DLD1 (cell line): ENCODE results near the gene MAPK12.
"Not testable (repeated sequence)": the region's sequence is repeated elsewhere in the genome, so short reads cannot be mapped to it uniquely, and the experiment has no call there.

Source experiments
- in situ Hi-C: cut with HindIII; loops from 2 replicates; pipeline ENCODE4 v1.10.0; 2017; ENCODE audit warnings: low sequenced_read_pairs

MAPK12 gene

DNA sequence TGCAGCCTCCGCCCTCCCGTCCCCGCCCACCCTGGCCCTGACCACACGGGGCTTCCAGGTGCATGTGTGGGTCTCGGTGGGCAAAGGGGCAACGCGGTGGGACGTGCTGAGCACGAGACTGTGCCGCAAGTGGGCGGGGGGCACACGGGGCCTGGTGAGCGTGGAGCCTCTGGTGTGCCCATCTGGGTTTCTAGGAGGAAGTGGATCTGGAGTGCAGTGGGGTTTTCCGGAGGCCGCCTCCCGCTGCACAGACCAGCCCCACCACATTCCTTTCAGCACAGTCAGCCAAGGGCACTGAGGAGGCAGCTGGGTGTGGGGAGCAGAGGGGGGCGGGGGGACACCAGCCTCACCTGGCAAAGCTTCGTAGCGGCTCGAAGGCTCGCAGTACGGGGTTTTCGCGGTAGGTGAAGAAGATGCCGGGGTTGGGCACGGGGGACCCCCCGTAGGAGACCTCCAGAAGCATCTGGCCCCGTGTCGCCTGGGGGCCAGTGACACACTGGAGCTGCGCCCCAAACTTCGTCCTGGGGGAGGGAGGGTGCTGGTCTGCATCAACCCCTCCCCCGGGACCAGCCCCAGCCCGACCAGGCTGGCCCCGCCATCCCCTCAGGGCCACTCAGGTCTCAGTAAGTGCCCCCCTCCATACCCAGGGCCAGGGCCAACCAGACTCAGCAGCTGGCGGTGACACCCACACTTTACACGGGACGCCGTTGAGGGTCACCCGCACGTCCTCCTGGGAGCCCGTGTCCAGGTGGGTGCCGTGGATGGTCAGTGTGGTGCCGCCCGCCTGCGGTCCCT lies 21.1 kb upstream of the MAPK12 start:
- in situ Hi-C loops, result no loop called here

DNA sequence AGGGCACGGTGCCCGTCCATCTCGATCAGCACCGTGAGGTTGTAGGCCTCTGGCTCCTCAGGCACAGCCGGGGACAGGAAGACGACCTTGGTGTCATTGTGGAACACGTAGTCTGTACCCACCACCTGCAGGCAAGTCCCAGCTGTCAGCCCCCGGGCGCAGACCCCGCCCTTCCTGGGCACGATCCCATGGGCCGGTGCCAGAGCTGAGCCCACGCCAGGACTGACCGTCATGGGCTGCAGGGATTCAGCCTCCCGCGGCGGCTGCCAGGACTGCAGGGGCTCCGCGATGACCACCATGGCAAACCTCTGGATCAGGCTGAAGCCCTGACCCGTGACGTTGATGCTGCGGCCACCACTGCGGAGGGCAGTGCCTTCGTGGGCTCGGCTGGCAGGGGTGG lies 20.5 kb upstream of the MAPK12 start:
- in situ Hi-C loops, result no loop called here

- in situ Hi-C loops, result no loop called here
These were observed 19.9 kb upstream of the MAPK12 start for GRCh38 chr22:50281384-50281760.

GRCh38 chr22:50280708-50281383 lies 19.4 kb upstream of the MAPK12 start:
- in situ Hi-C loops, result no loop called here

DNA sequence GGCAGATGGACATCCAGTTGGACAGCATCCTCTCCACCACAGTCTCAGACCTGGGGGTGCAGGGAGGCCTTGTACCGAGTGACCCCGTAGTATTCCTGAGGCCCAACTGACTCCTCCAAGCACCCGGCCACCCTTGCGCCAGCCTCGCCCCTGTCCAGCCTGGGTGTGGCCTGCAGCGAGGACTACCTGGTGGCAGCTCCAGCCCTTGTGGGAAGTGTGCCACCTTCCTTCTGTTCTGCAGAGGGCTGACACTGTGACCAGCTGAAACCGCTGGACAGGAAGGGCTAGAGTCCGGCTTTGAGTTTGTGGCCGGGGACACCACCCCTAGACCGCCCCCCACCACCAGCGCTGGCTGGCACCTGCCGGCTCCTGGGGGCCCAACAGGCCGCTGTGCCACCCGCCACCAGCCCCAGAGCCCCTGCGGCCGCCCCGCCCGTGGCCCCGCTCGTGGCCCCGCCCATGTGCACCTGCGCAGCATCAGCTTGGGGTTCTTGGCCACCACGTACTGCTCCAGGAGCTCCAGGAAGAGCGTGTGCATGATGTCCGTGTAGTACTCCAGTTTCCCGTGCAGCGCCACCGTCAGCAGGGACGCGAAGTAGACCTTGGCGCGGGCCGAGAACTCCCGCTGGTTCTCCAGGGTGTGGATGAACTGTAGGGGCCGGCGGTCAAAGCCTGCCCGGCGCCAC lies 18.7 kb upstream of the MAPK12 start:
- in situ Hi-C loops, result no loop called here

GRCh38 chr22:50278956-50279619 lies 17.6 kb upstream of the MAPK12 start:
- in situ Hi-C loops, result no loop called here

- in situ Hi-C loops, result no loop called here
These were observed 17.0 kb upstream of the MAPK12 start for GRCh38 chr22:50278461-50278860.

DNA sequence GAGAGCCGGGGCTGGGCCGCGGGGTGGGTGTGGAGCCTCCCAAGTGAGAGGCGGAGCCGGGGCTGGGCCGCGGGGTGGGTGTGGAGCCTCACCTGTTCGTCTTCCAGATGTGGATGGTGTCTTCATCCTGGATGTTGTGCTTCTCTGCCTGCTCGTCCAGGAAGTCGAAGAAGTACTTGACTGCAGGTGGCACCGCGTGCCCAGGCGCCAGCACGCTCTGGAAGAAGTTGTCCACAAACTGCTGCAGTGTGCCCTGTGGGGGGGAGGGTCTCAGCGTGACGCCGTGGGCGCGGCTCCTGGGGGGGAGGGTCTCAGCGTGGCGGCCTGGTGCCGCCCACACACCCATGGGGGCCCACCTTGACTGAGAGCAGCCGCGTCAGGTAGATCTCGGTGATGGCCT lies 16.3 kb upstream of the MAPK12 start:
- in situ Hi-C loops, result no loop called here

DNA sequence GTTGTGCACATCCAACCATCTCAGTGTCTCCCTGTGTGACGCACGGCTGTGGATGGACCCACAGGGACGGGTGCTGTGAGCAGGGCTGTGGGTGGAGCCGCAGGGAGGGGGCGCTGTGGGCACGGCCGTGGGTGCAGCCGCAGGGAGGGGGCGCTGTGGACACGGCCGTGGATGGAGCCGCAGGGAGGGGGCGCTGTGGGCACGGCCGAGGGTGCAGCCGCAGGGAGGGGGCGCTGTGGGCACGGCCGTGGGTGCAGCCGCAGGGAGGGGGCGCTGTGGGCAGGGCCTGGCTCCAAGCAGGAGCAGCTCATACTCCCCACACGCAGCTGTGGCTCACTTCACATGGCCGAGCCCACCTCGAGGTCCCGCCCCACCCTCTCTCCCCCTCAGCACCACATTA lies 14.7 kb upstream of the MAPK12 start:
- in situ Hi-C loops, result no loop called here

GRCh38 chr22:50275181-50276055 lies 13.9 kb upstream of the MAPK12 start:
- in situ Hi-C loops, result no loop called here

DNA sequence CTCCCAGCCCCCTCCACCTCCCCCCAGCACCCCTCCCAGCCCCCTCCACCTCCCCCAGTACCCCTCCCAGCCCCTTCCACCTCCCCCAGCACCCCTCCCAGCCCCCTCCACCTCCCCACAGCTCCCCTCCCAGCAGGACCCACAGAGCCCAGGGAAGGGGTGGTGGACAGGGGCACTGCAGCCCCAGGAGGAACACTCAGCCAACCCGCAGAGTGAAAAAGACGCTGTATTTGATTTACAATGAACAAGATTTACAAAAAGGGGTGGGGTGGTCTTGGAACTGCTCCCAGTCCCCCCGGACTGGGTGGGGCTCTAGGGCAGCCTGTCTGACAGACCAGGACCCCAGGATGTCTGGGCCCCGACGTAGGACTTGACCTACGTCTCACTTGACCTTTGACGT lies 13.3 kb upstream of the MAPK12 start:
- in situ Hi-C loops, result no loop called here

GRCh38 chr22:50274311-50274710 lies 12.8 kb upstream of the MAPK12 start:
- in situ Hi-C loops, result no loop called here

- in situ Hi-C loops, result not testable (repeated sequence)
These were observed 12.3 kb upstream of the MAPK12 start for GRCh38 chr22:50273781-50274180.

DNA sequence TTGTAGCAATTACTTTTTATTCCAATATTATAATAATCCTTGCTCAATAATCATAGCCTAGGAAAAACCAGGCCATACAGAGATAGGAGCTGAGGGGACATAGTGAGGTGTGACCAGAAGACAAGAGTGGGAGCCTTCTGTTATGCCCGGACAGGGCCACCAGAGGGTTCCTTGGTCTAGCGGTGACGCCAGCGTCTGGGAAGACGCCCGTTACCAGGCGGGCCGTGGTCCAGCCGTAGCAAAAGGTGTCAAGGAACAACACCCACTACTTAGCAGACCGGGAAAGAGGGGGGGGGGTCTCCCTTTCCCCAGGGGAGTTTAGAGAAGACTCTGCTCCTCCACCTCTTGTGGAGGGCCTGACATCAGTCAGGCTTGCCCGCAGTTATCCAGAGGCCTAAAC lies 11.9 kb upstream of the MAPK12 start:
- in situ Hi-C loops, result not testable (repeated sequence)

- in situ Hi-C loops, result no loop called here
These were observed 10.7 kb upstream of the MAPK12 start for GRCh38 chr22:50272044-50272802.

- in situ Hi-C loops, result no loop called here
These were observed 10.1 kb upstream of the MAPK12 start for GRCh38 chr22:50271519-50271970.

DNA sequence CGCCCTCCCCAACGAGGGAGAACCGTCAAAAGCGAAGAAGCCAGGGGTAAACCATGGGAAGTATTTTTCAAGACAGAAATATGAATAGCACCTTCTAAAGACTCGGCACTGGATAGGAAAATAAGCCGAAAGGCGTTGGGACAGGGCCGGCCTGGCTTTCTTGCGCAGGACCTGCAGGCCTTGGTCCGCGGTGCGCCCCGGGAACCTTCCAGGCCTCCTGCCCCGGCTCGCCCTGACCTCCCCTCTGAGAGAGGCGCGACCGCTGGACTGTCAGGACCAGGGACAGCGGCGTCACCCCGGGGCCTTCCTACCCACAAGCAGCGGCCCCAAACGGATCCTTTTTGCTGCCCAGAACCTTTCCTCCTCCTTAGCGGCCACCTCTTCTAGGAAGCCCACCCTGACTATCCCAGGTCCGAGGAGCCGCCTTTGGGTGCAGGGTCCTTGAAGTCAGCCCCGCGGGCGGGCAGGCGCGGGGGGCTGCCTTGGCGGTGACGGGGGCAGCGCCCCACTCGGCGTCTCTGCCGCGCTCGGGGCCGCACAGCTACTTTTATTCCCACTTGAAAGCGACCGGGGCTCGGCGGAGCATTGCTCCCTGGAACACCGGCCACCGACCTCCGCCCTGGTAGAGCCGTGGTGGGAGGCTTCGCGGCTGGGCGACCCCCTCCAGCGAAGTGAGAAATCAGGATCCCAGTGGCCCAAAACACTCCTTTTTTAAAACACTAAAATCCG lies 9.3 kb upstream of the MAPK12 start:
- in situ Hi-C loops, result no loop called here

- in situ Hi-C loops, result no loop called here
These were observed 8.6 kb upstream of the MAPK12 start, which contains the start of gene MAPK11 for GRCh38 chr22:50269970-50270665. MAPK11 (minus strand) TSS chr22:50270380; CDS start chr22:50270292, 88 bp downstream.
